T-cell (primary cell): ENCODE measurements around the gene LOX. TPM values are rescaled to one million over a fixed set of nuclear protein-coding genes. Genes with fewer than 3 reads are reported as not detected.

Experiments used
- ATAC-seq, 4 experiments: fragments of 200-7000 bp in 3 of 4; fragments of 150-1000 bp in 1 of 4; cut with Tn5 transposase; replicated peaks in 1 of 4; 1 replicate in 3 of 4; 2 replicates in 1 of 4; pipeline ENCODE4 v1.10.0; 2021; ENCODE audit warnings: moderate library complexity in 3 of 4, mild to moderate bottlenecking in 2 of 4, moderate number of reproducible peaks in 1 of 4
- CTCF ChIA-PET, 2 donors: fragments of 300-600 bp; sonication (Branson Sonifier 250); formaldehyde crosslinking; loops; one replicate each; lab custom pipeline; 2022; ENCODE audit warnings: antibody characterized with exemption in 2 of 2; lab: Charles Lee
- POLR2A ChIA-PET, 2 donors: fragments of 300-600 bp; sonication (Branson Sonifier 250); formaldehyde crosslinking; loops; one replicate each; lab custom pipeline; 2022; ENCODE audit warnings: antibody characterized with exemption in 2 of 2; lab: Charles Lee
- DNase-seq, 35 experiments: peaks; one replicate each; pipeline versions ENCODE4 v3.0.0 to v3.0.0-alpha.2; 2013 to 2023
- H3K27ac ChIP-seq: one replicate; pipeline ENCODE4 v1.5.1; 2013; ENCODE audit warnings: low read length
- H3K27me3 ChIP-seq, 2 experiments: replicated peaks in 1 of 2; 1 replicate in 1 of 2; 2 replicates in 1 of 2; pipeline versions ENCODE4 v1.6.1 to v1.7.0; 2013; ENCODE audit warnings: low read length in 1 of 2, mixed read lengths in 1 of 2; ENCODE audit not compliant: control insufficient read depth in 2 of 2, insufficient read depth in 2 of 2; ENCODE audit errors: extremely low read depth in 1 of 2
- H3K36me3 ChIP-seq, 2 donors: 1 replicate in 1 of 2; 2 replicates in 1 of 2; pipeline versions ENCODE4 v1.6.1 to v1.7.0; 2013; ENCODE audit warnings: low read length in 1 of 2; ENCODE audit not compliant: control insufficient read depth in 2 of 2, insufficient read depth in 1 of 2; ENCODE audit errors: extremely low read depth in 1 of 2
- H3K4me1 ChIP-seq, 2 experiments: 1 replicate in 1 of 2; 2 replicates in 1 of 2; pipeline versions ENCODE4 v1.6.1 to v1.7.0; 2013; ENCODE audit warnings: low read length in 2 of 2, mixed read lengths in 1 of 2; ENCODE audit not compliant: insufficient read depth in 2 of 2, control insufficient read depth in 1 of 2; ENCODE audit errors: extremely low read depth in 1 of 2
- H3K4me3 ChIP-seq, 2 donors: 1 replicate in 1 of 2; 2 replicates in 1 of 2; pipeline versions ENCODE4 v1.5.1 to v1.7.0; 2013; ENCODE audit warnings: mild to moderate bottlenecking in 2 of 2, low read length in 1 of 2, moderate library complexity in 1 of 2; ENCODE audit not compliant: control insufficient read depth in 1 of 2; ENCODE audit errors: extremely low read depth in 1 of 2
- H3K9me3 ChIP-seq: 2 replicates; pipeline ENCODE4 v1.7.0; 2013
- H3K27ac Mint-ChIP-seq, 2 donors: one replicate each; pipeline ENCODE4 v1.8.0; 2020 to 2021; ENCODE audit warnings: mild to moderate bottlenecking in 2 of 2, mixed read lengths in 2 of 2
- H3K27me3 Mint-ChIP-seq, 2 donors: one replicate each; pipeline ENCODE4 v1.8.0; 2021 to 2022; ENCODE audit warnings: mixed read lengths in 2 of 2
- H3K36me3 Mint-ChIP-seq: one replicate; pipeline ENCODE4 v1.8.0; 2021; ENCODE audit warnings: mixed read lengths
- H3K4me1 Mint-ChIP-seq, 3 donors: one replicate each; pipeline ENCODE4 v1.8.0; 2020 to 2022; ENCODE audit warnings: mixed read lengths in 3 of 3, mild to moderate bottlenecking in 1 of 3
- H3K4me3 Mint-ChIP-seq, 3 donors: one replicate each; pipeline ENCODE4 v1.8.0; 2020 to 2022; ENCODE audit warnings: mild to moderate bottlenecking in 3 of 3, mixed read lengths in 3 of 3, moderate library complexity in 3 of 3
- H3K9me3 Mint-ChIP-seq, 3 donors: one replicate each; pipeline ENCODE4 v1.8.0; 2020 to 2022; ENCODE audit warnings: mixed read lengths in 3 of 3
- WGBS: methylation state at CpG from one replicate; pipeline ENCODE4 v1.1.5; 2013; ENCODE audit warnings: missing lambda C conversion rate; ENCODE audit not compliant: insufficient coverage; 5-methylcytosine and 5-hydroxymethylcytosine counted together
- total RNA-seq, 35 experiments: library from RNA in 6 of 35; stranded (reverse) in 6 of 35; fragments of 120-200 nt in 1 of 35; gene quantifications; one replicate each; pipeline versions ENCODE4 v1.2.1 to v1.2.4 and lab custom pipeline; 2013 to 2026

LOX gene
- total RNA-seq (under 1 TPM in 3 of 5 donors, not detected in 2; 0.20 to 0.88 (median 0.51) TPM), total RNA-seq (lab: John Stamatoyannopoulos, UW) (0 to 0.24 (median 0.05) reads per million in 29 experiments)
- not detected for total RNA-seq (2013)

GRCh38 chr5:122078116-122079110 is at the start of gene LOX:
Gene LOX, minus strand, starts transcription at chr5:122078259. Its CDS starts 274 bp downstream, at chr5:122077985.
- Histone ChIP-seq H3K36me3 (no peaks in the 10 kb centered on the region), H3K9me3 (no peaks in the 10 kb centered on the region), H3K27me3 (peaks cover 2 to 27% of the 10 kb centered on the region in 2 experiments), H3K4me1 (peaks cover 9 to 18% of the 10 kb centered on the region in 2 experiments), H3K27ac (no peak within 1 kb of the TSS), H3K4me3 (peak within 1 kb of the TSS in 1 of 2 donors; percentile 83)
- CTCF ChIA-PET: no interaction called here
- Mint-ChIP-seq H3K27me3 (peaks cover 55% of the 10 kb centered on the region in 2 donors), H3K27ac (no peak within 1 kb of the TSS), H3K9me3 (no peaks in the 10 kb centered on the region), H3K36me3 (no peaks in the 10 kb centered on the region), H3K4me3 (peak within 1 kb of the TSS; percentile 50 to 87 (median 53)), H3K4me1 (peaks cover 15 to 21% (median 17%) of the 10 kb centered on the region in 3 donors)
- ATAC-seq (no peak), DNase-seq (no peak)
- WGBS: 2% methylated on average over 13 of the region's 35 CpGs
- POLR2A ChIA-PET: no interaction called here

GRCh38 chr5:122126756-122127321 is 48.8 kb upstream of the LOX start:
- H3K27ac ChIP-seq: no peak overlapping the region
- ChIA-PET CTCF (no interaction called here), POLR2A (interaction anchor here in 1 of 2 donors (0.6 kb wide), 1 partner anchor 9 kb away, joined by 4 read pairs; no protein-coding TSS in a partner anchor)
- no peak for DNase-seq
- no peaks in the 10 kb centered on the region for H3K36me3 ChIP-seq
- Mint-ChIP-seq H3K27me3 (peaks cover 0 to 3% of the 10 kb centered on the region in 2 donors), H3K27ac (no peak overlapping the region), H3K36me3 (no peaks in the 10 kb centered on the region), H3K9me3 (no peaks in the 10 kb centered on the region), H3K4me1 (no peaks in the 10 kb centered on the region), H3K4me3 (no peak overlapping the region)
- no peaks in the 10 kb centered on the region for H3K9me3 ChIP-seq
- no peaks in the 10 kb centered on the region for H3K27me3 ChIP-seq
- H3K4me1 ChIP-seq: no peaks in the 10 kb centered on the region
- H3K4me3 ChIP-seq: no peak overlapping the region
- 74% methylated on average over 8 of the region's 10 CpGs for WGBS
- no peak for ATAC-seq

- H3K4me1 Mint-ChIP-seq: no peaks in the 10 kb centered on the region
- ATAC-seq: no peak
- H3K4me3 Mint-ChIP-seq: no peak overlapping the region
- no peaks in the 10 kb centered on the region for H3K36me3 Mint-ChIP-seq
- H3K27me3 Mint-ChIP-seq: peaks cover 0 to 3% of the 10 kb centered on the region in 2 donors
- no peaks in the 10 kb centered on the region for H3K4me1 ChIP-seq
- H3K9me3 Mint-ChIP-seq: no peaks in the 10 kb centered on the region
- ChIA-PET POLR2A (interaction anchor here in 1 of 2 donors (0.6 kb wide), 1 partner anchor 9 kb away, joined by 4 read pairs; no protein-coding TSS in a partner anchor), CTCF (no interaction called here)
- H3K9me3 ChIP-seq: no peaks in the 10 kb centered on the region
- no peak overlapping the region for H3K4me3 ChIP-seq
- no peaks in the 10 kb centered on the region for H3K36me3 ChIP-seq
- no peak for DNase-seq
- H3K27ac Mint-ChIP-seq: no peak overlapping the region
- H3K27me3 ChIP-seq: no peaks in the 10 kb centered on the region
- WGBS: no CpG with 5 or more reads among the region's 2 CpGs
- no peak overlapping the region for H3K27ac ChIP-seq
These were observed 48.2 kb upstream of the LOX start for GRCh38 chr5:122126177-122126755.

- WGBS: no CpG with 5 or more reads among the region's 2 CpGs
- H3K4me3 Mint-ChIP-seq: no peak overlapping the region
- ATAC-seq (no peak), DNase-seq (no peak)
- ChIA-PET CTCF (no interaction called here), POLR2A (no interaction called here)
- Histone ChIP-seq H3K4me3 (no peak overlapping the region), H3K9me3 (no peaks in the 10 kb centered on the region), H3K27me3 (no peaks in the 10 kb centered on the region), H3K27ac (no peak overlapping the region), H3K4me1 (no peaks in the 10 kb centered on the region), H3K36me3 (no peaks in the 10 kb centered on the region)
- H3K36me3 Mint-ChIP-seq: no peaks in the 10 kb centered on the region
- H3K9me3 Mint-ChIP-seq: no peaks in the 10 kb centered on the region
- H3K27me3 Mint-ChIP-seq: peaks cover 3% of the 10 kb centered on the region in 2 donors
- H3K4me1 Mint-ChIP-seq: no peaks in the 10 kb centered on the region
- H3K27ac Mint-ChIP-seq: no peak overlapping the region
These were observed 46.7 kb upstream of the LOX start for GRCh38 chr5:122124766-122125165.

GRCh38 chr5:122121479-122122465 is 43.7 kb upstream of the LOX start:
- Histone ChIP-seq H3K4me3 (no peak overlapping the region), H3K4me1 (no peaks in the 10 kb centered on the region), H3K27ac (no peak overlapping the region), H3K9me3 (no peaks in the 10 kb centered on the region), H3K36me3 (no peaks in the 10 kb centered on the region), H3K27me3 (no peaks in the 10 kb centered on the region)
- peaks cover 3 to 8% of the 10 kb centered on the region in 2 donors for H3K27me3 Mint-ChIP-seq
- no peaks in the 10 kb centered on the region for H3K4me1 Mint-ChIP-seq
- no peak overlapping the region for H3K27ac Mint-ChIP-seq
- H3K9me3 Mint-ChIP-seq: peaks cover 0 to 3% (median 0%) of the 10 kb centered on the region in 3 donors
- H3K36me3 Mint-ChIP-seq: no peaks in the 10 kb centered on the region
- no peak overlapping the region for H3K4me3 Mint-ChIP-seq
- ATAC-seq: no peak
- ChIA-PET CTCF (no interaction called here), POLR2A (no interaction called here)
- no peak for DNase-seq
- WGBS: 77% methylated on average over 8 of the region's 11 CpGs
